Smooth muscle cell (in vitro differentiated cells): ENCODE measurements around the gene CALD1. TPM values are rescaled to one million over a fixed set of nuclear protein-coding genes. Genes with fewer than 3 reads are reported as not detected.

Source experiments
- DNase-seq: peaks from one replicate; lab custom pipeline; 2025; ENCODE audit not compliant: unreplicated experiment; lab: John Stamatoyannopoulos, UW
- H2AFZ ChIP-seq: fragments of 200-600 bp; sonication (generic); 2 replicates; pipeline ENCODE4 v1.6.0; 2016; ENCODE audit warnings: antibody characterized with exemption, low read depth, mild to moderate bottlenecking
- H3F3A ChIP-seq: fragments of 200-600 bp; sonication (generic); 2 replicates; pipeline ENCODE4 v1.6.0; 2017; ENCODE audit warnings: antibody characterized with exemption, low read depth
- H3K27ac ChIP-seq: fragments of 200-600 bp; sonication (generic); 2 replicates; pipeline ENCODE4 v1.5.1; 2016; ENCODE audit warnings: low read depth, mild to moderate bottlenecking
- H3K27me3 ChIP-seq: fragments of 200-600 bp; sonication (generic); 2 replicates; pipeline ENCODE4 v1.6.1; 2016; ENCODE audit warnings: low read depth, mild to moderate bottlenecking
- H3K36me3 ChIP-seq: fragments of 200-600 bp; sonication (generic); 2 replicates; pipeline ENCODE4 v1.5.1; 2016; ENCODE audit warnings: low read depth
- H3K4me1 ChIP-seq: fragments of 200-600 bp; sonication (generic); 2 replicates; pipeline ENCODE4 v1.5.1; 2016; ENCODE audit warnings: low read depth
- H3K4me2 ChIP-seq: fragments of 200-600 bp; sonication (generic); 2 replicates; pipeline ENCODE4 v1.6.0; 2016; ENCODE audit warnings: mild to moderate bottlenecking
- H3K4me3 ChIP-seq: fragments of 200-600 bp; sonication (generic); 2 replicates; pipeline ENCODE4 v1.5.1; 2016; ENCODE audit warnings: mild to moderate bottlenecking
- H3K79me2 ChIP-seq: fragments of 200-600 bp; sonication (generic); 2 replicates; pipeline ENCODE4 v1.6.0; 2016; ENCODE audit warnings: low read depth, mild to moderate bottlenecking
- H3K9ac ChIP-seq: fragments of 200-600 bp; sonication (generic); 2 replicates; pipeline ENCODE4 v1.6.0; 2016; ENCODE audit warnings: low read depth
- H3K9me3 ChIP-seq: fragments of 200-600 bp; sonication (generic); replicated peaks from 2 replicates; pipeline ENCODE4 v1.5.1; 2016; ENCODE audit warnings: low read depth
- H4K20me1 ChIP-seq: fragments of 200-600 bp; sonication (generic); 2 replicates; pipeline ENCODE4 v1.6.0; 2016; ENCODE audit warnings: low read depth
- CTCF ChIP-seq: fragments of 200-600 bp; sonication (generic); IDR thresholded peaks from 2 replicates; pipeline ENCODE4 v1.5.1; 2017; ENCODE audit warnings: borderline replicate concordance, mild to moderate bottlenecking, antibody characterized with exemption; ENCODE audit not compliant: insufficient read depth, poor library complexity, severe bottlenecking
- WGBS: methylation state at CpG from one replicate; pipeline ENCODE4 v1.1.7; 2016; ENCODE audit warnings: low lambda C conversion rate; 5-methylcytosine and 5-hydroxymethylcytosine counted together
- polyA plus RNA-seq: library from polyadenylated mRNA; unstranded; fragments of >200 nt; fragmentation: Nextera tagmentation; extraction: Ambion mirVana; gene quantifications from 2 replicates; pipeline ENCODE4 v1.2.1, GENCODE V29; 2016
- total RNA-seq: library from RNA; depleted of rRNA; stranded (reverse); fragments of >200 nt; gene quantifications from 2 replicates; pipeline ENCODE4 v1.2.3, GENCODE V29; 2014

The CALD1 gene
- total and polyA plus RNA-seq, 2 experiments from 2014 or later = 948 to 1,552 TPM

- H3K9me3 ChIP-seq = no peaks in the 10 kb centered on the region
- no peak overlapping the region for H2AFZ ChIP-seq
- H3K27me3 ChIP-seq = no peaks in the 10 kb centered on the region
- peaks cover 3% of the 10 kb centered on the region for H3K36me3 ChIP-seq
- no peak overlapping the region for H3K9ac ChIP-seq
- 65% methylated on average over 7 of the region's 7 CpGs for WGBS
- H3F3A ChIP-seq = peaks cover 63% of the 10 kb centered on the region
- peaks cover 49% of the 10 kb centered on the region for H3K4me1 ChIP-seq
- DNase-seq = no peak
- peak overlapping the region; percentile 63 for H3K4me2 ChIP-seq
- no peak overlapping the region for H3K4me3 ChIP-seq
- H3K79me2 ChIP-seq = peaks cover 100% of the 10 kb centered on the region
- H3K27ac ChIP-seq = peak overlapping the region; percentile 96
- TF ChIP-seq CTCF = no peak
- H4K20me1 ChIP-seq = peaks cover 99% of the 10 kb centered on the region
Observed at GRCh38 chr7:134897936-134898335, 118.5 kb downstream of the CALD1 start.

GRCh38 chr7:134899729-134900128, 120.3 kb downstream of the CALD1 start:
- no peak overlapping the region for H3K4me3 ChIP-seq
- H3K4me1 ChIP-seq = peaks cover 42% of the 10 kb centered on the region
- H3K27me3 ChIP-seq = no peaks in the 10 kb centered on the region
- H4K20me1 ChIP-seq = peaks cover 97% of the 10 kb centered on the region
- H2AFZ ChIP-seq = no peak overlapping the region
- peaks cover 56% of the 10 kb centered on the region for H3F3A ChIP-seq
- no peaks in the 10 kb centered on the region for H3K36me3 ChIP-seq
- no peak for TF ChIP-seq CTCF
- DNase-seq = no peak
- peaks cover 100% of the 10 kb centered on the region for H3K79me2 ChIP-seq
- H3K27ac ChIP-seq = peak overlapping the region; percentile 96
- 17% methylated on average over 3 of the region's 3 CpGs for WGBS
- no peaks in the 10 kb centered on the region for H3K9me3 ChIP-seq
- peak overlapping the region; percentile 75 for H3K9ac ChIP-seq
- peak overlapping the region; percentile 63 for H3K4me2 ChIP-seq

- H3K27ac ChIP-seq = peak overlapping the region; percentile 96
- H3K4me1 ChIP-seq = peaks cover 46% of the 10 kb centered on the region
- no peaks in the 10 kb centered on the region for H3K27me3 ChIP-seq
- DNase-seq = no peak
- H4K20me1 ChIP-seq = peaks cover 98% of the 10 kb centered on the region
- no peak overlapping the region for H3K4me3 ChIP-seq
- peak overlapping the region; percentile 63 for H3K4me2 ChIP-seq
- H3K79me2 ChIP-seq = peaks cover 95% of the 10 kb centered on the region
- 89% methylated on average over 9 of the region's 9 CpGs for WGBS
- TF ChIP-seq CTCF = no peak
- H3K36me3 ChIP-seq = no peaks in the 10 kb centered on the region
- peak overlapping the region; percentile 75 for H3K9ac ChIP-seq
- H3F3A ChIP-seq = peaks cover 54% of the 10 kb centered on the region
- no peaks in the 10 kb centered on the region for H3K9me3 ChIP-seq
- no peak overlapping the region for H2AFZ ChIP-seq
Observed at GRCh38 chr7:134900166-134900982, 120.9 kb downstream of the CALD1 start.
